Stimulated activated CD4-positive, alpha-beta T cell treated with anti-CD3 and anti-CD28 coated beads, TNF-alpha, amount 100 ng/mL, for 24 hours (primary cell): Measurements from ENCODE around the gene LRRC47.

Experiments used
- DNase-seq, 3 experiments: peaks; one replicate each; pipeline ENCODE4 v3.0.0-alpha.2; 2020; ENCODE audit warnings: low read depth in 3 of 3

Gene LRRC47

GRCh38 chr1:3733883-3734589 lies 62.3 kb downstream of the LRRC47 start:
- no peak for DNase-seq

GRCh38 chr1:3733094-3733882 lies 63.0 kb downstream of the LRRC47 start:
- DNase-seq = no peak

- no peak for DNase-seq
Observed at GRCh38 chr1:3732434-3733093, 63.7 kb downstream of the LRRC47 start.

GRCh38 chr1:3731583-3732433 lies 64.5 kb downstream of the LRRC47 start:
- no peak for DNase-seq

- no peak for DNase-seq
Observed at GRCh38 chr1:3730543-3731247, 65.6 kb downstream of the LRRC47 start.

- no peak for DNase-seq
Observed at GRCh38 chr1:3729594-3730542, 66.4 kb downstream of the LRRC47 start.
